Esophagus muscularis mucosa (tissue), 4 donors: ENCODE data around the gene C1orf87.

Experiments
- CTCF ChIP-seq, 3 experiments: fragments of 200-600 bp in 2 of 3; fragments of 450-650 bp in 1 of 3; sonication (generic) in 2 of 3; IDR thresholded peaks; one replicate each; pipeline ENCODE4 v1.5.1; 2017 to 2019; ENCODE audit warnings: antibody characterized with exemption in 3 of 3, mild to moderate bottlenecking in 2 of 3, moderate library complexity in 1 of 3
- EP300 ChIP-seq: sonication (generic); formaldehyde crosslinking; IDR thresholded peaks from one replicate; pipeline ENCODE4 v1.6.1; 2017; ENCODE audit warnings: antibody characterized with exemption
- POLR2A ChIP-seq: fragments of 450-650 bp; IDR thresholded peaks from one replicate; pipeline ENCODE4 v1.6.1; 2017; ENCODE audit warnings: antibody characterized with exemption, moderate library complexity, mild to moderate bottlenecking, low read depth
- POLR2AphosphoS5 ChIP-seq, 2 donors: sonication (generic); formaldehyde crosslinking; IDR thresholded peaks; one replicate each; pipeline ENCODE4 v1.6.1; 2017; ENCODE audit warnings: antibody characterized with exemption in 2 of 2

GRCh38 chr1:59985911-59986515 lies 87.6 kb downstream of the C1orf87 start:
- TF ChIP-seq CTCF (IDR thresholded peaks at IDR 0.05) (no peak), EP300 (no peak), POLR2A (no peak), POLR2AphosphoS5 (IDR thresholded peaks at IDR 0.05) (no peak)
